ENCODE measurements around the gene PTH1R. TPM values are rescaled to one million over a fixed set of nuclear protein-coding genes. Genes with fewer than 3 reads are reported as not detected.

PTH1R gene
- not detected in 2 replicates for total RNA-seq

DNA sequence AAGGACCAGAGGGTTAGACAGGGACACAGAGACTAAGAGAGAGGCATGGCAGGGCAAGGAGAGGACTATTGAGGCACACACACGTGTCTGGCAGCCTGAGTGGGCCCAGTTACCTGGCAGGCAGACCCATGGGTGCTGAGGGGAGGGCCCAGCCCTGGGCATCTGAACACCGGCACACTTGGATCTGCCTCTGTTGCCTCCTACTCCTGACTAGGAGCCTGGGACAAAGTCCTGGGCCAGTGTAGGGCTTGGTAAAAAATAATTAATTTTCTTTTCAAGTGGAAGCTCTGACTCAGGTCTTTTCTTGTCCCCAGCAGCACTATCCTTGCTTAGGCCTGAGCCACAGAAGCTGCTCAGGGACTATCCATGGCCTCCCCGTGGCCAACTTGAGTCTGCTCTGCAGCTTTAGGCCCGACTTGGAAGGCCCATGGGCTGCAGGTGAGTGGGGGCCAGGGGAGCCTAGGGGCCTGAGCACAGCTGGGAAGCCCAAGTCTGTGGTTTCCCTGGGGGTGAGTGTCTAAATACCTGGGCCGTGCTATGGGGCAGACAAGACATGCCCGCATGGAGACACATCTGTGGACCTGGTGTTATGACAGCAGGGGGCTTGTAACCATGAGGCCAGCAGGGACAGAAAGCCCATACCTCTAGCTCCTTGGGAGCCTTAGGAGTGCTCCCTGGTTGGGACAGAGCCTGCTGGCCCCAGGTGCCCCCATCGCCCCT is at the start of gene PTH1R:
Gene PTH1R (plus strand): TSS at position 316 of the 720 bp plus-strand sequence. CDS start 5,839 bp downstream, outside the sequence.

GRCh38 chr3:46863261-46863782 is 14.2 kb upstream of the PTH1R start, which contains the start of gene MYL3:
TSS of gene MYL3 (minus strand) at chr3:46863444. CDS start at chr3:46863390, 54 bp downstream.

Other genes starting within 250 kb of the PTH1R start
- gene ALS2CL, start 184.0 kb upstream of the PTH1R start, total RNA-seq: 70.4 and 81.4 TPM in 2 replicates
- 1.9 and 2.4 TPM in 2 replicates for gene TMIE, start 176.3 kb upstream of the PTH1R start, total RNA-seq
- under 0.01 TPM in 1 of 2 replicates, not detected in the other for gene PRSS50, start 159.9 kb upstream of the PTH1R start, total RNA-seq
- gene MYL3, start 14.3 kb upstream of the PTH1R start, total RNA-seq: not detected in 2 replicates
- gene CCDC12, start 99.0 kb downstream of the PTH1R start, total RNA-seq: 26.0 and 29.5 TPM in 2 replicates
- 15.7 and 44.0 TPM in 2 replicates for gene NBEAL2, start 101.9 kb downstream of the PTH1R start, total RNA-seq

All from nasal cavity respiratory epithelium epithelial cell of viscerocranial mucosa (primary cell).